HG03521 (cell line): ENCODE measurements around the gene CLEC16A.

Experiments used
- ATAC-seq: cut with Tn5 transposase; IDR thresholded peaks from one replicate; pipeline ENCODE4 v1.9.1; 2021; ENCODE audit warnings: mild to moderate bottlenecking, moderate library complexity; ENCODE audit not compliant: unreplicated experiment

Gene CLEC16A

DNA sequence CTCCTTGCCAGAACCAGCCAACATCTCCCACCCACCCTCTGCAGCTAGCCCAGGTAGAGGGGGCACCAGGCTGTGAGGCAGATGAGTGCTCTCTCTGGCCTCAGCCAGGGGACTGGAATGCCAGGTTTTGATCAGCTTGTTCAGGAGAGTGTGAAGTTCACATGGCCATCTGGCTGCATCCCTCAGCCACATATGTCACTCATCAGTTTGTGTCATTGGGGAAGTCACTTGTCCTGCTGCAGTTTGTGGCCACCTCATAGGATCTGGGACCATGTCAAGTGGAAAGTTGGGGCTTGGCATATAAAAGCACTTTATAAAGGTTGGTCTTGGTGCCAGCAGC lies 164.1 kb downstream of the CLEC16A start:
- ATAC-seq = no peak

DNA sequence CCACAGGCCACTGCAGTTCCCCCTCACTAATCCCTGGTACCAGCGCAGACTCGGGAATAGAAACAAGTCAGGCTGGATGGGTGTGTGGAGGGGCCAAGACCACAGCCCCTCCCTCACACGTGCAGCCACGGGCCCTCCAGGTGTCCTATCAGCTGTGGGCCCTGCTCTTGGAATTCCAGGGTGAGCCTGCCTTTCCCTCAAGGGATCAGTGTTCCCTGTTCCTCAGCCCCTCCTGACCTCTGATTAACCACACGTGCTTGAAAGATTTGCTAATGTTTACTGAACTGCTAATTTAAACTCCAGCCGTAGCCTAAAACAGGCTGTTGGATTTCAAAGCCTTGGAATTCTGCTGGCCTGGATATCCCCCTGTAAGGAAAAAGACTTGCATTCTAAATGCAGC lies 165.2 kb downstream of the CLEC16A start:
- no peak for ATAC-seq

DNA sequence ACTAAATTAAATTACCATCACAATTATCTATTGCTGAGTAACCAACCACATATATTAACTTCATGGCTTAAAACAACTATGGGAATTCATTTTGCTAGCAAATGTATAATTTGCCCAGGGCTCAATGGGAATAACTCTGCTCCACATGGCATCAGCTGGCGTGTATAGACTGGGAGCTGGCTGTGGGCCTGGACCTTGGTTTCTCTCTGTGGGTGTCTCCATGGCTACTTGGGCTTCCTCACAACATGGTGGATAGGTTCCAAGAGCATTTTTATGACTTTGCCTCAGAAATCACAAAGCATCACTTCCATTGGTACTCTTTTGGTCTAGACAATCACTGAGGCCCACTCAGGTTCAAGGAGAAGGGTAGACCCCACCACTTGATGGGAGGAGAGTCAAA lies 166.8 kb downstream of the CLEC16A start:
- ATAC-seq = no peak

DNA sequence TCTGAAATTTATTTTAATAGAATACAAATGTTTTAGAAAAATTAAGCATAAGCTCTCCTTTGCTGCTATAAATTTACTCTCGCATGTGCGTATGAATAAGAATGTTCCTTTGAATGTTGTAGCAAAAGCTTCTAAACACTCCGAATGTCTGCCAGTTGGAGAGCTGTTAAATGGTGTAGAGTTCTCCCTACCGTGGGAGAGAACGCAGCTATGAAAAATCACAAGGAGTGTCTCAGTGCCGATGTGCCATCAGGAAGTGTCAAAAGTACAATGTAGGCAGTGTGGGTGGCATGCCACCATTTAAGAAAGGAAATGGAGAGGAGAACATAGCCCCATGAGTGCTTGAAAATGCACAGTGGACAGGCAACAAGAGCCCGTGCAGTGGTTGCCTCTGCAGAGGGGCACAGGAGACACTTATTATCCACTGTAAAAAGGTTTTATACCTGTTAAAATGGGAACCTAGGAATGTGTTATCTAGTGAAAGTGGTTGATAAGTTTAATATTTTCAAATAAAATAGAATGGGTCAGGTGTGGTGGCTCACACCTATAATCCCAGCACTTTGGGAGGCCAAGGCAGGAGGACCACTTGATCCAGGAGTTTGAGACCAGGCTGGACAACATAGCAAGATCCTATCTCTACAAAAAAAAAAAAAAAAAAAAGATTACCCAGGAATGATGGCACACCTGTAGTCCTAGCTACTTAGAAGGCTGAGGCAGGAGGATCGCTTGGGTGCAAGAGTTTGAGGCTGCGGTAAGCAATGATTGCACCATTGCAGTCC lies 167.7 kb downstream of the CLEC16A start:
- ATAC-seq = no peak

DNA sequence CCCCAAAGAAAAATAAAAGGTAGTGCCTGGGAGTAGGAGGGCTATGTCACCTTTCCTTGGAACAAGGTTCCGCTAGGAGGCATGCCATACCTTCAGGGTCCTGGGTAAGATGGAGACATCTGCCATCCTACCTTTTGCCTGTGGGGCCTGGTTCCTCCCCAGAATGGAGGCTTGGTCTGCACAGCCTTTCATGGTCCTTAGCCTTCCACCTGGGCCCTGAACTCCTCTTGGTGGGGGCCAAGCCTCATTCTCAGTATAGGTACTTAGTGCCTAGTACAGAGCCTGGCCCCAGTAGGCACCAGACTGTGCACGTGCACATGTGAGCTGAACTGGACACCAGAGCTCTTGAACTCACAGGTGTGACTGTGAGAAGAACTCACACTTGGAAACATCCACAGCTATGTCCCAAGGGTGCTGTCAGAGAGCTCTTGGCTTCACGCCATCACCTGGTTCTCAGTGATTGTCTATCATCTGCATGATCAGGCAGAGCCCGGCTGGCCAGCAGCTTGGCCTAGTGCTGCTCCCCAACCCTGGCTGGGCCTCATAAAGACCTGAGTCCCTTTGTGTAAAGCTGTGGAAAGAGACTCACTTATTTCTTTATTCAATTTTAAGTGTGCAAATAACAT lies 168.5 kb downstream of the CLEC16A start:
- no peak for ATAC-seq

DNA sequence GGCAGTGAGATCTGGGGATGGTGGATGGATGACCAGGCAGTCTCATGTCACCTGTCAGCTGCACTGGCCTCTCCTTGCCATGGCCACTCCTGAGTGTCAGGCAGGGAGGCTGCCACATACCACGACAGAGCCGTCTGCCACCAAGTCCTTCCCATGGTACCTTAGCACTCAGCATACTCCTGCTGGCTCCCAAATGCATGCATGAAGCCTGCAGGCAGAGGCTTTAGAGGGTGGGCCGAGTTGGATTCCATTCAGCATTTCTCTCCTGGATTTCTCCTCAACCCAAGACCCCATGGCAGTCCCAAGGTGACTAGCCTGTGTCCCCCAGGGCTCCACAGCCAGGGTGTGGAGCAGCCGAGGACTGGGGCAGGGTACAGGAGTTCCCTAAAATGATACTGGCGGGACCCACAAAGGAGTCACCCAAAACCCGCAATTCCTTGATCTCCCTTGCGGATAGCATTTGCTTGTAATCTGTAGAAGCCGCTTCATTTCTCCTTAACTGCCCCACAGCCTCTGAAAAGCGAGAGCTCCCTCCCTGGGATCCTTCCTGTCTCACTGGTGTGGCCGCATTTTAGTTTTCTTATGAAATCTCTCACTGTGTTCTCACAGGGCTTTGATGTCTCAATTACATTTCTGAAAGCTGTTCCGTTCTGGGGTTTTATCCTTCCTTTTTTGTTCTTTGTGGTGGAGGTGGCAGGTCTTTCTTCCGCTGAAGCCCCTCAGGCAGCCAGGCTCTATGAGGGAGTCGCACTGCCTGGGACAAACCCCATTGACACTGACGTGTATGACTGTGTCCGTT lies 170.2 kb downstream of the CLEC16A start:
- no peak for ATAC-seq

DNA sequence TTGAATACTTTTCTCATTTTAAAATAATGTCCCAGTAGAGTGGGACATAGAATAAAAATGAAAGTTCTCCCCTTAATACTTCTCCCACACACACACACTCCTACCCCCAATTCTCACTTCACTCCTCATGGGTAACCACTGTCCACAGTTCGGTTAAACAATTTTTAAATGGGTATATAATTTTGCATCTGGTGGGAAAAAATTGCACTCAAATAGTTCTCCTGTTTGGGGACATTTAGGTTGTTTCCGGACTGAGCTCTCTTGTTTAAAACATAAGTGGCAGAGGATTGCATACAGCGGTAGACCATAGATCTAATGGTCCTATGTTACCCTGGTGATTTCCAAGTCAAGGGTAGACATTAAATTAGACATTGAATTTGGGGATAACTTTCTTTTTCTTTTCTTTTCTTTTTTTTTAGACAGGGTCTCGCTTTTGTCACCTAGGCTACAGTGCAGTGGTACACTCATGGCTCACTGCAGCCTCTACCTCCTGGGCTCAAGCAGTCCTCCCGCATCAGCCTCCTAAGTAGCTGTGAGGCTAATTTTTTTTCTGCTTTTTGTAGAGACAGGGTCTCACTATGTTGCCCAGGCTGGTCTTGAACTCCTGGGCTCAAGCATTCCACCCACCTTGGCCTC lies 173.3 kb downstream of the CLEC16A start:
- no peak for ATAC-seq

DNA sequence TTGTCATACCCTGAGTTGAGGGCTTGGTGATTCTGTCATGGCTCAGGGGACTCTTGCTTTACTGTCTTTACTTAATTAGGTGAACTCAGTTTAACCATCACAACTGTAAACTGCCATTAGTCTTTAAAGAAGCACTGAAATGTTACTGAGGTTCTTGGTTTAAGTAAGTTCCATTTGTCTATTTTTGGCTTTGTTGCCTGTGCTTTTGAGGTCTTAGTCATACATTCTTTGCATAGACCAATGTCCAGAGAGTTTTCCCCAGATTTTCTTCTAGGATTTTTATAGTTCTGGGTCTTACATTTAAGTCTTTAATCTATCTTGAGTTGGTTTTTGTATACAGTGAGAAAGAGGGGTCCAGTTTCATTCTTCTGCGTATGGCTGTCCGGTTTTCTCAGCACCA lies 174.1 kb downstream of the CLEC16A start:
- ATAC-seq = no peak

DNA sequence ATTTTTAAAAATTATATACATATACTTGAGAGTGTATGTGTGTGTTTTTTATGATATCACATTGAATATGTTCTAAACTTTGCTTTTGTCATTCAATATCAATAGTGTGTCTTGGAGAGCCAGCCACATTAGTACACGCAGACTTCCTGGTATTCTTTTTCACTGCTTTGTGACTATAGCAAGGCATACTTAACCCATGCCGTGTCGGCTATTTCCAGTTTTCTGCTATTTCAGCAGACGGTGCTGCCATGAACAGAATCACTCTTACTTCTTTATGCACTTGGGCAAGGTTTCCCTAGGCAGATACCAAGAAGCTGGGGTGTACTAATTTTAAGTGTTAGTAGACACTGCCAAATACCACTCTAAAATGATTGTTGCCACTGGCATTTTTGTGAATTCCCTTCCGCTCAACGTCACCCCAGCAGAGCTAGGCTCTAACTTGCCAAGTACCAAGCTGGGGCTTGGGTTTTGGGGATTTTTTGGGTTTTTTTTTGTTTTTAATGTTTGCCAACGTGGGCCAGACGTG lies 176.8 kb downstream of the CLEC16A start:
- no peak for ATAC-seq

DNA sequence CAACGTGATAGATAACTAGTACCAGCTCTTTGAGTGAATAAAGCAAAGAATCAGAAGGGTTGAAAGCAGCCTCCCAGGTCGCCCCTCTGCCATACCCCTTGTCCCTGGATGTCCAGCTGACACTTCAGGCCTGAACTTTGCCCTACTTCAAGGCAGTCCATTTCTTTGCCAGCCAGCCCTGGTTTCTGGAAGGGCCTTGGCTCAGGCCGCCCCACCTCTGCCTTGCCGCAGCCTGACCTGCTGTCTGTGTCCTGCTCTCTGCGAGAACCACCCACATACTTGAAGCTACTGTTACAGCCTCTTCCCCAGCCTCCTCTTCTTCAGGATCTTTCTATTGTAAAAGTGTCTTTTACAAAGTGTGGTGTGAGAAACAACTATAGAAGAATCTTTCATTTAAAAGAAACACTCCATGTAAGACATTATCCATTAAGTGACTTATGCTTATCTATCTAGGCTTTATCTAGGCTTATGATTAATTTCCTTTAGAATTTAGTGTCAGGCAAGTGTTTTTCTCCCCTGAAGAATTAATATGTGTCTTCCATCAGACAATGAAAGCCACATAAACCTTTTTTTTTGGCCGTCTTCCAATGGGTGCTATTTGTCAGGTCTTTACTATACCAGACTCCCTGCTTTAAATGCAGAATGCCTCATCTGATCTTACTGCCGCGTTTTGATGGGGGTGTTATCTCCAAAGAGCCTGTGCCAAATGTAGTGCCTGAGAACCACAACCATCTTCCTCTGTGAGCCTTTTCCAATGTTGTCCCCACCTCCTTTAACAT lies 177.7 kb downstream of the CLEC16A start:
- no peak for ATAC-seq

DNA sequence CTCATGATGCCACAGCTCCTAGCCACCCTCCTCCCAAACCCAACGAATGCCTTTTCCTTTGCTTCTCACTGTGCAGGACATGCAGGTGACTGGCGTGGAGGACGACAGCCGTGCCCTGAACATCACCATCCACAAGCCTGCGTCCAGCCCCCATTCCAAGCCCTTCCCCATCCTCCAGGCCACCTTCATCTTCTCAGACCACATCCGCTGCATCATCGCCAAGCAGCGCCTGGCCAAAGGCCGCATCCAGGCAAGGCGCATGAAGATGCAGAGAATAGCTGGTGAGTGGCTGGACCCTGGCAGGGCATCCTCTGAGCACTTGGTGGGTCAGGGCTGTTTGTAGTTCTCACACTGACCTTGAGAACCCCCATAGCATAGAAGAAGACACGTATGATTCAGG lies 179.3 kb downstream of the CLEC16A start:
- ATAC-seq = no peak

DNA sequence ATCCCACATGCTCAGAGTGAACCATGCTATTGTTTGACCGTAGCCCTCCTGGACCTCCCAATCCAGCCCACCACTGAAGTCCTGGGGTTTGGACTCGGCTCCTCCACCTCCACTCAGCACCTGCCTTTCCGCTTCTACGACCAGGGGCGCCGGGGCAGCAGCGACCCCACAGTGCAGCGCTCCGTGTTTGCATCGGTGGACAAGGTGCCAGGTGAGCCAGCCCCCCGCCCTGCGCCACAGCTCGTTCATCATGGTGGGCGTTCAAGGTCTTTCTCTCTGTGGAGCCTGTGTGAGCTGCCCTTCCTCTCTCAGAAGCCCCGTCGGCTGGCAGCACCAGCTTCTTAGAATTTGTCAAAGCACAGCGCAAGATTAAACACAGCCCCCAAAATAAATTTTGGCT lies 181.6 kb downstream of the CLEC16A start:
- ATAC-seq = no peak

DNA sequence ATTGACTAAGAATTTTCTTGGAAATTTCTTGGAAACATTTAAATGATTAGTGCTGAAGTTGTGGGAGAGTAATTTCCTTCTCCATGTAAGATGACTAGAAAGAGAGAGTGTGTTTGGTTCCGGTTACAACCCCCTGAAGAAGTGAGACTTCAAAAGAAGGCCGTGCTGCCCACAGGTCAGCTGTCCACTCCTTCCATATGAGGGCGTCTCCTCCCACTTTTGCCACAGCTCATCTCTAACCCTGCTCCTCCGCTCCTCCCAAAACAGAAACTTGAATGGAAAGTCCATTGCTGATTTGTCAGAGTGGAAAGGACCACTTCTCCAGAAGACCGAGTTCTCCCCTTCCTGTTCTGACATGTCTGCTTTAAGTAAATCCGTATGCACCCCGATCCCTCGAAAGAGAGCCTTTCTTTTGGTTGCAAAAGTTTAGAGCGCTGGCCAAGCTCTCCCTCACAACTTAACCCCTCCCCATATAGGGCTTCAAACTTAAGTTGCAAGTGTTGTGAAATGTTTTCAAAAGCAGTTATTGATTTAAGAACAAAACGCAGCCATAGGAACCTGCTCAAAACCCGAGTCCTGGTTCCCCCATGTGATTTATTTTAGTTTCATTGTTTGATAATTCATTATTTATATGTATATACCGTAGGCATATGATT lies 182.2 kb downstream of the CLEC16A start:
- ATAC-seq = no peak

DNA sequence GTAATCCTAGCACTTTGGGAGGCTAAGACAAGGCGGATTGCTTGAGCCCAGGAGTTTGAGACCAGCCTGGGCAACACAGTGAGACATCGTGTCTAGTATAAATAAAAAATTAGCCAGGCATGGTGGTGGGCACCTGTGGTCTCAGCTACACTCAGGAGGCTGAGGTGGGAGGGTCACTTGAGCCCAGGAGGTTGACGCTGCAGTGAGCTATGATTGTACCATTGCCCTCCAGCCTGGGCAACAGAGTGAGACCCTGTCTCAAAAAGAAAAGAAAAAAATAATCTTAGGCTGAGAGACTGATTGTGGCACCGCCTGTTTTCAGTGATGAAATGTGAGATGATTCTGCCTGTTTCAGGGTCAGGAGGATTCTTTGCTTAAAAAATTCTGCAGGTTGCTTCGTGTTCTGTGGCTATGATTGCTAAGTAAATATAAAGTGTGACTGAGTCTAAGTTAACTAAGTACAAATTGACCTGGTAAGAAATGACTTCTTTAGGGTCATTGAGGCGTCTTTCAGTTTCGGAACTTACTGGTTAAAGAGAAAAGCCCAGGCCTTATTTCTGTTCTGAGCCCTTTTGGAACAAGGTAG lies 183.3 kb downstream of the CLEC16A start:
- ATAC-seq = no peak

DNA sequence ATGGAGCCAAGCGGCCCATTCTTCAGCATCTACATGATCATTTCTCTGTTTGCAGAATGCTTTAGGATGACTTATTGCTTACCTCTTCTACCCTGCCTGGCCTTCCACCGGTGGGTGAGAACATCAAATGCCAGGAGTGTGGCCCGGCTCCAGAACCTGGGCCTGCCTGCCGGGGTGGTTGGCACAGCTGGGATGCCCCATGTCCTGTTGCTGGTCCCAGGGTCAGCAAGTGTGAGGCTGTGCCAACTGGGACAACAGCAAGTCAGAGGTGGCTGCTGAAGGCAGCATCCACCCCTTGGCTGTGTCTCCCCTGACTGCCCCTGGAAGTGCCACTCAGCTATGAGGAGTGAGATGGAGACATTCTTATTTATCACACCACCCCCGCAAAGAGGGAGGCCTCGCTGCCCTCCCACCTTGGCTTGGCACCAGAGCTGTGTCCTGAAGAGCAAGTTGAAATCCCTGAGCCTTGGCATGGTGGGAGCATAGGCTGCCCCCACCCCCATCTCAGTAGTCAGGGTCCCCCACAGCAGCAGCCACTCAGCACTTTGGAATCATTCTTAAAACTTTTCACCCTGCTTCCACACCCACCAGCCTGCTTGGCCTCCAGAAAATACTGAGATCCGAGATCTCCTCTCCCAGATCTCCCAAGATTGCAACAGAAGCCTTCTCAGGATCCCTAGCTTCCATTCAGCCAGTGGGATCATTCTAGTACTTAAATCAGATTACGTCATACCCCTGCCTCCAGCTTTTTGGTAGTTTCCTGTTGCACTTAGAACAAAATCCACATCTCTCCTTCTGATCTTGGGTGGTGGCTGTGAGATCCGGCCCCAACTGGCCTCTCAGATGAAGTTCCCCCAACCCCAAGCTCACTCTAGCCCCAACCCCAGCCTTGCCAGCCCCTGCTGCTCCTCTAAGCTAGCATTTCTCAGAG lies 184.1 kb downstream of the CLEC16A start:
- no peak for ATAC-seq

DNA sequence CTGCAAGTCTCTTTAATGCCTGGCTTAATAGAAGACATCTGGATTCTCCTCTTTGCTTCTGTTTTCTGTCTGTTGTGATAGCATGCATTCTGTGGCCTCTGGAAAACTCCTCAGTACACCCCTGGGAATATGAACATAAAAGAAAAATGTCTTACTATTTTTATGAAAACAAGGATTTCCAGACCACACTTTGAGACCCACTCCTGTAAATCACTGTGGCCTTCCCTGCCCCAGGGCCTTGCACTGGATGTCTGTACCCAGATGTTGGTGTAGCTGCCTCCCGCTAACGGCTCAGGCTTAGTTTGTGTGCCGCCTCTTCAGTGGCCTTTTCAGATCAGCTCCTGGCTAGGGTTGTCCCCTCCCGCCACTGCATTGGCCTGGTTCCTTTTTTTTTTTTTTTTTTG lies 185.0 kb downstream of the CLEC16A start:
- no peak for ATAC-seq

DNA sequence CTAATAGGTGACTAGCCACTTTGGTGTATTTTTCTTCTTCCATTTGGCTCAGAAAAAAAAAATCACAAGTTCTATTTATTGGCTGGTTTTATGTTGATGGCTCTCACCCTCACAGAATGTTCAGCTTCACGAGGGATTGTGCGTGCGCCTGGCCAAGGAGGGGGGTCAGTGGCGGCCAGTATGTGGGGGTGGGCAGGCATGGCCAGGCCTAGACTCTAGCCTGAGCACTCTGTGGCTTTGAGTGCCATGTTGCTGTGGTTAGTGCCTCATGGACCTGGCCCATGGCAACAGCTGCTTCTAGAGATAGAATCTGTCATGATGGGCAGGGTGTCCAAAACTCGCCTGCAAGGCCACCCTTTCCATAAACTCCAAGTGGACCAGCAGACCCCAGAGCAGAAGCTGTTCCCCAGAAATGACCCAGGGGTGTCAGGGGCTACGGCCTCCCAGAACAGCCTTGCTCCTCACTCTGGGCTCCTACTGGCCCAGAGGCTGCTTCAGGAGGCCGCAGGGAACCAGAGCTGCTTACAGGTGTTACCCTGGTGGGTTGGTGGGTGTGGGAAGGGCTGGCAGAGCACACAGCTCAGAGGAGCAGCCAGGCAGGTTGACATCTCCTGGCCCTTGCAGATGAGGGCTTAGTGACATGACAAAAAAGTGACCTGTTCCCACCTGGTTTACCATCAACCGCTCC lies 186.8 kb downstream of the CLEC16A start:
- no peak for ATAC-seq

DNA sequence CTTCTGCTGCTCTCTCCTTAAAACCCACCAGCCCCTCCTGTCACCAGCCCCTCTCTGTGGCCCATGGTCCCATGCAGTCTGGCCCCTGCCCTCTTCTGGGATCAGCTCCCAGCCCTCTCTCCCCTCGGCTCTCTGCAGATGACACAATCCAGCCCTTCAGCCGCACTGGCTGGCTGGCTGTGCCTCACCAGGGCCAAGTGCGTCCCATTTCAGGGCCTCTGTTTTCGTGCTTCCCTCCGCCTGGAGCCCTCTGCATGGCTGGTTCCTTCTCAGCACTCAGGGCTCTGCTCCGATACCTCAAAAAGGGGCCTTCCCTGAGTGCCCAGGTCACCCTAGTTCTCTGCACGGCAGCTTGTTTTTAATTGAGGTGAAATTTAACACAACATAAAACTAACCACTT lies 187.3 kb downstream of the CLEC16A start:
- ATAC-seq = no peak
